Measurements from ENCODE around the gene RTN4R.
A peak's percentile ranks its signal among the peaks of the same experiment; 100 is the strongest.

RTN4R gene

DNA sequence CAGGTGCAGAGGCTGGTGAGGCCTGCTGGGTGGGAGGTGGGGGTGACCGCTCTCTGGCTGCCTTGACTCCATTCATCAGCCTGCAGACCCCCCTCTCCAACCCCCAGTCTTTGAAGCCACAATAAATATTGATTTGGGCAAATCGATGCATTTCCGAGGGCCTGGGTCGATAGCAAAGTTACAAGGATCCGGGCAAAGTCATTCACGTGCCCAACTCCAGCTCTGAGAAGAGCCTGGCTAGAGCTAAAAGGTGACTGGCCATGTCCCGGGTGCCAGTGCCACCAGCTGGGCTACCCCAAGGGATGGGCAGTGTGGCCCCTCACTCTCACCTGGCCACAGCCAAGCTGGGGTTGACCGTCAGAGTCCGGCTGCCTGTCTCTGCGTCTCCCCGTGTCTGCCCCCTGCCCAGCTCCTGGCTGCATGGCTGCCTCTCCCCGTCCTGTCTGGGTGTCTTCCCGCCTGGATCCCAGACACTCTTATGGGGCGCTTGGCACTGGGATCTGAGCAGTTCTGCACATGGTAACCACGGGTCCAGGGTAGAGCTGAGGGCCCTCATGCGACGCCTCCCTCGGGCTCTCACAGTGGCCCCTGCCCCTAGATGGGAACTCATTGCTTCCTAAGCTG is 70.6 kb downstream of the RTN4R start:
- no peak for DNase-seq
- Histone ChIP-seq H3K36me3 (ENCODE audit: control insufficient read depth in 4 of 4, insufficient read depth in 4 of 4, low read length in 3 of 4) (no peaks in the 10 kb centered on the region), H3K4me3 (ENCODE audit: control insufficient read depth in 1 of 7, extremely low read depth in 1 of 7, insufficient read depth in 4 of 7, low read depth in 2 of 7, low read length in 6 of 7) (no peak overlapping the region), H3K4me1 (ENCODE audit: control extremely low read depth in 1 of 4, control insufficient read depth in 4 of 4, insufficient read depth in 4 of 4, low read length in 3 of 4) (peaks cover 0 to 12% (median 5%) of the 10 kb centered on the region in 4 experiments), H3K9me3 (ENCODE audit: control extremely low read depth in 1 of 5, control insufficient read depth in 4 of 5, insufficient read depth in 2 of 5, low read depth in 1 of 5, low read length in 4 of 5) (no peaks in the 10 kb centered on the region), H3K27me3 (replicated peaks in 2 of 5; ENCODE audit: control insufficient read depth in 4 of 5, insufficient read depth in 5 of 5, low read length in 4 of 5) (no peaks in the 10 kb centered on the region), H3K27ac (ENCODE audit: insufficient read depth in 1 of 2, low read depth in 1 of 2, low read length in 2 of 2, poor library complexity in 1 of 2, severe bottlenecking in 2 of 2) (no peak overlapping the region)
- WGBS (ENCODE audit: insufficient coverage) = 88% methylated on average over 17 of the region's 18 CpGs
- CTCF ChIA-PET = interaction anchor here (1.2 to 2.8 kb wide), 4 partner anchors 10 to 41 kb away, joined by 3 to 9 read pairs (median 5); no protein-coding TSS in a partner anchor
- POLR2A ChIA-PET = no interaction called here

DNA sequence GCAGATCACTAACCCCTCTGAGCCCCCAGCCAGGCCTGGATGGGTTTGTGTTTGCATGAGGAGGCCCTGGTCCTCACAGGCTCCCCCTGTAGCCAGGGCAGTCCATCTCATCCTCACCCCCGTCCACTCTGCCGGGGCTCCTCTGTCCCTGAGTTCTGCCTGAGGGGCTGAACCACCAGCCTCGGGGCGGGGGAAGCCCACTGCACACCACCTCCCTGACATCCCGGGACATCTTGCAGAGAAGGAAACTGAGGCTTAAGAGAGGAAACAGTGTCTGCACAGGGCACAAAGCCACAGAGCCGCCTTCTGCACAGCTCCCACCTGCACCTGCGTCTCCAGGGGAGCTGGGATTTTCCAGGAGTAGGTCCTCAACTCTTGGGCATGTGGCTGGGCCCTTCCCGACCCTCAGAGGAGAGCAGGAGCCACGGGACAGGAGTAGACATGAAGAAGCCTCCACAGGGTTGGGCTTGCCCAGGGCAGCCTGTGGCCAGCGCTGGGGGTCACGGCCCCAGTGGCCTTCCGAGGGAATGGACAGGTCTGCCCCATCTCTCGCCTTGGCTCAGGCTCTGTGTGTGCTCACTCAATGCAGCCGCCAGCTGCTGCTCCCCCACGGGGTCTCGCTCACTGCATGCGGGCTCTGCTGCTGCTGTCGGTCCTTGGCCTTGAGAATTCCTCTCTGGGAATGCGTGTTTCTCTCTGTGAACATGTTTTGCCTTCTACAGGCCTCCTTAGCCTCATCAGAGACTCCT is 71.8 kb downstream of the RTN4R start:
- Histone ChIP-seq H3K36me3 (ENCODE audit: control insufficient read depth in 4 of 4, insufficient read depth in 4 of 4, low read length in 3 of 4) (no peaks in the 10 kb centered on the region), H3K27ac (ENCODE audit: insufficient read depth in 1 of 2, low read depth in 1 of 2, low read length in 2 of 2, poor library complexity in 1 of 2, severe bottlenecking in 2 of 2) (no peak overlapping the region), H3K4me1 (ENCODE audit: control extremely low read depth in 1 of 4, control insufficient read depth in 4 of 4, insufficient read depth in 4 of 4, low read length in 3 of 4) (peaks cover 0 to 12% (median 5%) of the 10 kb centered on the region in 4 experiments), H3K27me3 (replicated peaks in 2 of 5; ENCODE audit: control insufficient read depth in 4 of 5, insufficient read depth in 5 of 5, low read length in 4 of 5) (no peaks in the 10 kb centered on the region), H3K4me3 (ENCODE audit: control insufficient read depth in 1 of 7, extremely low read depth in 1 of 7, insufficient read depth in 4 of 7, low read depth in 2 of 7, low read length in 6 of 7) (no peak overlapping the region), H3K9me3 (ENCODE audit: control extremely low read depth in 1 of 5, control insufficient read depth in 4 of 5, insufficient read depth in 2 of 5, low read depth in 1 of 5, low read length in 4 of 5) (no peaks in the 10 kb centered on the region)
- POLR2A ChIA-PET = no interaction called here
- WGBS (ENCODE audit: insufficient coverage) = 92% methylated on average over 19 of the region's 19 CpGs
- no peak for DNase-seq
- CTCF ChIA-PET = interaction anchor here (0.7 to 2.8 kb wide), 9 partner anchors 9 to 88 kb away, joined by 3 to 9 read pairs (median 4); no protein-coding TSS in a partner anchor

GRCh38 chr22:20194681-20195593 is 73.2 kb downstream of the RTN4R start:
- Histone ChIP-seq H3K27me3 (replicated peaks in 2 of 5; ENCODE audit: control insufficient read depth in 4 of 5, insufficient read depth in 5 of 5, low read length in 4 of 5) (no peaks in the 10 kb centered on the region), H3K9me3 (ENCODE audit: control extremely low read depth in 1 of 5, control insufficient read depth in 4 of 5, insufficient read depth in 2 of 5, low read depth in 1 of 5, low read length in 4 of 5) (no peaks in the 10 kb centered on the region), H3K36me3 (ENCODE audit: control insufficient read depth in 4 of 4, insufficient read depth in 4 of 4, low read length in 3 of 4) (no peaks in the 10 kb centered on the region), H3K4me3 (ENCODE audit: control insufficient read depth in 1 of 7, extremely low read depth in 1 of 7, insufficient read depth in 4 of 7, low read depth in 2 of 7, low read length in 6 of 7) (no peak overlapping the region), H3K4me1 (ENCODE audit: control extremely low read depth in 1 of 4, control insufficient read depth in 4 of 4, insufficient read depth in 4 of 4, low read length in 3 of 4) (peaks cover 0 to 12% (median 5%) of the 10 kb centered on the region in 4 experiments), H3K27ac (ENCODE audit: insufficient read depth in 1 of 2, low read depth in 1 of 2, low read length in 2 of 2, poor library complexity in 1 of 2, severe bottlenecking in 2 of 2) (no peak overlapping the region)
- ChIA-PET POLR2A (no interaction called here), CTCF (interaction anchor here (0.7 to 2.8 kb wide), 11 partner anchors 8 to 89 kb away, joined by 3 to 9 read pairs (median 4); no protein-coding TSS in a partner anchor)
- peak in 1 of 3 donors; percentile 4 for DNase-seq
- 66% methylated on average over 12 of the region's 15 CpGs for WGBS (ENCODE audit: insufficient coverage)

GRCh38 chr22:20193761-20194494 is 74.2 kb downstream of the RTN4R start:
- POLR2A ChIA-PET = no interaction called here
- 87% methylated on average over 15 of the region's 17 CpGs for whole genome bisulfite sequencing (ENCODE audit: insufficient coverage)
- Histone ChIP-seq H3K36me3 (ENCODE audit: control insufficient read depth in 4 of 4, insufficient read depth in 4 of 4, low read length in 3 of 4) (no peaks in the 10 kb centered on the region), H3K4me1 (ENCODE audit: control extremely low read depth in 1 of 4, control insufficient read depth in 4 of 4, insufficient read depth in 4 of 4, low read length in 3 of 4) (peaks cover 0 to 12% (median 5%) of the 10 kb centered on the region in 4 experiments), H3K4me3 (ENCODE audit: control insufficient read depth in 1 of 7, extremely low read depth in 1 of 7, insufficient read depth in 4 of 7, low read depth in 2 of 7, low read length in 6 of 7) (no peak overlapping the region), H3K27ac (ENCODE audit: insufficient read depth in 1 of 2, low read depth in 1 of 2, low read length in 2 of 2, poor library complexity in 1 of 2, severe bottlenecking in 2 of 2) (no peak overlapping the region), H3K9me3 (ENCODE audit: control extremely low read depth in 1 of 5, control insufficient read depth in 4 of 5, insufficient read depth in 2 of 5, low read depth in 1 of 5, low read length in 4 of 5) (no peaks in the 10 kb centered on the region), H3K27me3 (replicated peaks in 2 of 5; ENCODE audit: control insufficient read depth in 4 of 5, insufficient read depth in 5 of 5, low read length in 4 of 5) (no peaks in the 10 kb centered on the region)
- no peak for DNase-seq
- CTCF ChIA-PET = interaction anchor here (0.9 to 2.1 kb wide), 5 partner anchors 9 to 45 kb away, joined by 3 to 8 read pairs (median 3); no protein-coding TSS in a partner anchor

DNA sequence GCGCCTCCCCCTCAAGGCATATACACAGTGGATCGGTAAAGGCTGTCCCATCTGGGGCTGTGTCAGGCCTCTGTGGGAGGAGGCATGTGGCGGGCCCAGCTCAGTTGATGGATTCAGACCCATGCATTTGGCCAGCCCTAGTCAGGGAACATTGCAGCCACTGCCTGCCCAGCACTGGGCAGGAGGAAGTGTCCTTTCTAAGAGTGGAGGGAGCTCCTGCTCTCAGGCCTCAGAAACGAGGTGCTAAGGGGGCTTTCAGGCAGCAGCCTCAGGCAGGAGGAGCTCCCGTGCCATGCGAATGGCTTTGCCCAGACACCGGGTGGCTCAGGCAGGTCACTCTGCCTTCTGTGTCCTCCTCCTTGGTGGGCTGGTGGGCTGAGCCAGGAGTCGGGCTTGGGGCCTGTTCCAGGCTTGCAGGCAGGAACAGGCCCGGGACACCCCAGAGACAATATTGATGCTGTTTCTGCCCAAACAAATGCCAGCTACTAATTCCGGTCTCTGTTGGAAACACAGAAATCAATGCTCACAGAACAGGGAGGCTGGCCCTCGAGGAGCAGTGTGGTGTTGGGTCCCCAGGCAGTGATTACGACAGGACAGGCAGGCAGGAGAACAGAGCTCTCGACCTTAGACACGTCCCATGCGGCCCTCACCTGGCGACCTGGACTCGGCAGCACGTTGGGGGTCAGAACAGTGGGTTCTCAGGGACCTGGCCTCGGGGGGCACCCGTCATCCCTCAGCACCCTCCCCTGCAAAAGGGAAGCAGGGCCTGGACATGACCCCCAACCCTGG is 75.0 kb downstream of the RTN4R start:
- H3K4me1 ChIP-seq (ENCODE audit: control extremely low read depth in 1 of 4, control insufficient read depth in 4 of 4, insufficient read depth in 4 of 4, low read length in 3 of 4) = peaks cover 0 to 12% (median 5%) of the 10 kb centered on the region in 4 experiments
- no peaks in the 10 kb centered on the region for H3K27me3 ChIP-seq (replicated peaks in 2 of 5; ENCODE audit: control insufficient read depth in 4 of 5, insufficient read depth in 5 of 5, low read length in 4 of 5)
- no peaks in the 10 kb centered on the region for H3K9me3 ChIP-seq (ENCODE audit: control extremely low read depth in 1 of 5, control insufficient read depth in 4 of 5, insufficient read depth in 2 of 5, low read depth in 1 of 5, low read length in 4 of 5)
- H3K4me3 ChIP-seq (ENCODE audit: control insufficient read depth in 1 of 7, extremely low read depth in 1 of 7, insufficient read depth in 4 of 7, low read depth in 2 of 7, low read length in 6 of 7) = no peak overlapping the region
- no peak for DNase-seq
- no peak overlapping the region for H3K27ac ChIP-seq (ENCODE audit: insufficient read depth in 1 of 2, low read depth in 1 of 2, low read length in 2 of 2, poor library complexity in 1 of 2, severe bottlenecking in 2 of 2)
- POLR2A ChIA-PET = no interaction called here
- WGBS (ENCODE audit: insufficient coverage) = 85% methylated on average over 19 of the region's 20 CpGs
- no peaks in the 10 kb centered on the region for H3K36me3 ChIP-seq (ENCODE audit: control insufficient read depth in 4 of 4, insufficient read depth in 4 of 4, low read length in 3 of 4)
- CTCF ChIA-PET = interaction anchor here (0.9 to 1.4 kb wide), 4 partner anchors 15 to 29 kb away, joined by 3 to 4 read pairs (median 4); no protein-coding TSS in a partner anchor
